Activated naive CD4-positive, alpha-beta T cell treated with anti-CD3 and anti-CD28 coated beads for 36 hours (primary cell): ENCODE results near the gene PRAMEF12. TPM values are rescaled to one million over a fixed set of nuclear protein-coding genes. Genes with fewer than 3 reads are reported as not detected.

ENCODE experiments used
- CTCF ChIA-PET: fragments of 350-600 bp; sonication (Branson Sonifier 250); formaldehyde crosslinking; loops from one replicate; lab custom pipeline; 2021; ENCODE audit warnings: antibody characterized with exemption; lab: Charles Lee
- DNase-seq: peaks from one replicate; pipeline ENCODE4 v3.0.0-alpha.2; 2020
- H3K27ac Mint-ChIP-seq: one replicate; pipeline ENCODE4 v1.8.0; 2021; ENCODE audit warnings: mild to moderate bottlenecking, mixed read lengths
- H3K27me3 Mint-ChIP-seq: one replicate; pipeline ENCODE4 v1.8.0; 2021; ENCODE audit warnings: low read depth, mixed read lengths
- H3K36me3 Mint-ChIP-seq: one replicate; pipeline ENCODE4 v1.8.0; 2021; ENCODE audit warnings: low read depth, mixed read lengths
- H3K4me1 Mint-ChIP-seq: one replicate; pipeline ENCODE4 v1.8.0; 2021; ENCODE audit warnings: low read depth, mixed read lengths
- H3K4me3 Mint-ChIP-seq: one replicate; pipeline ENCODE4 v1.8.0; 2021; ENCODE audit warnings: mild to moderate bottlenecking, moderate library complexity, mixed read lengths
- H3K9me3 Mint-ChIP-seq: one replicate; pipeline ENCODE4 v1.8.0; 2021; ENCODE audit warnings: mixed read lengths
- intact Hi-C: fragments of 100-400 bp; cut with micrococcal nuclease; formaldehyde crosslinking; loops from one replicate; pipeline ENCODE4 v1.15.1; 2023
- total RNA-seq, 2 experiments: library from RNA; stranded (reverse); gene quantifications; one replicate each; pipeline ENCODE4 v1.2.3, GENCODE V29; 2021

The PRAMEF12 gene
- total RNA-seq, 2 experiments from 2014 or later = not detected

DNA sequence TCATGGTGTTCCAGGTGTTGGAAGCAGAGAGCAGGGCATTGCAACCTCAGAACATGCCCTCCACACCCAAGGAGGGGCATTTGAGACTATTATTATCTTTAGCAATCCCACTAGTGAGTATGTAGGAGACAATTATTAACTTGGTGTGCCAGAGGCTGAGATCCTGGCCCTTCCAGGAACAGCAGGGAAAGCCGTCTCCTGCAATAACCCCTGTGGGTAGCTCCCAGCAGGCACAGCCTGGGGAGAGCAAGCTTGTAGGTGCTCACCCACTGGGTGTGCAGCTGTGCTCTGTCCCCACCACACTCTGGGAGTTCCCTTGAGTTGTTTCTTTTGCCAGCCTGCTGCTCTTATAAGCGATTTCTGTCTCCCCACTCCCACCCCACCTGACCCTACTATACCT, 17.3 kb upstream of the PRAMEF12 start:
- no peak for DNase-seq
- Mint-ChIP-seq H3K4me1 (no peaks in the 10 kb centered on the region), H3K9me3 (no peaks in the 10 kb centered on the region), H3K27ac (no peak overlapping the region), H3K4me3 (no peak overlapping the region), H3K27me3 (peaks cover 7% of the 10 kb centered on the region), H3K36me3 (no peaks in the 10 kb centered on the region)
- intact Hi-C loops = no loop called here
- CTCF ChIA-PET = no interaction called here

DNA sequence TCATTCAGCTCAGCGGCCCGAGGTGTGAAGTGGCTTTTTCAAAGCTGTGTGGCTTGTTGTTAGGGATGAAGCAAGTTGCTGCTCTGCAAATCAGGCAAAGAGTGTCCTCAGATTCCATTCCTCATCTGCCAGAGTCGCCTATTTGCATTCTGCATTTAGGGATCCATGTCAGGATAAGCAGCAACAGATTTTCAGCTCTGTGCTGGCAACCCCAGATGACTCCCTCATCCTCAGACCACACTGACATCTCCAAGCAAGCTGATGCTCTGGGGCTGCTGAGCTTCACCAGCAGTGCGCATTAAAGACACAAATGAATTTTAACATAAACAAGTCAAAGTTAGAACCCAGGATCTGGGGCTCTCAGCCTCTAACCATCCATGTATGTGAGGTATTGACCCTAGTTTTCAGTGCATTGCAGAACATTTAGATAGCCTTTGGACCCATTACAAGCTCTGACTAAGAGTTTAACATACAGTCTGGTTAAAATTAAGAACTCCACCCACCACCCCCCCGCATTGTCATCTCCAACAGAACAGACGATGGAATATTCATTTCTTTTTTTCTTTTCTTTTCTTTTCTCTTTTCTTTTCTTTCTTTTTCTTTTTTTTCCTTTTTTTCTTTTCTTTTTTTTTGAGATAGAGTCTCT, 16.6 kb upstream of the PRAMEF12 start:
- Mint-ChIP-seq H3K4me1 (no peaks in the 10 kb centered on the region), H3K27ac (no peak overlapping the region), H3K9me3 (no peaks in the 10 kb centered on the region), H3K27me3 (peaks cover 7% of the 10 kb centered on the region), H3K4me3 (no peak overlapping the region), H3K36me3 (no peaks in the 10 kb centered on the region)
- no peak for DNase-seq
- CTCF ChIA-PET = interaction anchor here (0.7 kb wide), 1 partner anchor 578 kb away, joined by 3 read pairs; no protein-coding TSS in a partner anchor
- intact Hi-C loops = no loop called here

DNA sequence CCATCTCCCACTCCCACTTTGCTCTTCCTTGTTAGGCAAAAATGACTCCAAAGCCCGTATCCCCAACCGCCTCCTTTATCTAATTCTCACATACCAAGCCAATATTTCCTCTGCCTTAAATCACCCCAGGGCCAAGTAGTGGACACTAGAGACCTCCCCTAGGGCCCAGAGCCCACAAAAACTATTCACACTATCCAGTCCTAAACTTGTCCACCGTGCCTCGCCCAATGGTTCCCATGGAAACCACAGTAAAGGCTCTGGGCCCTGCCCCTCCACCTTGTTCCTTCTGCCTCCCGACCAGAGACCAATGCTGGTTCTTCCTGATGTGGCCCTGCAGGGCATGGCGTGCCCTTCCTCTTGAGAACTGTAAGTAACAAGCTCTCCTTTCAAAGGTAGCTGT, 15.7 kb upstream of the PRAMEF12 start:
- H3K4me3 Mint-ChIP-seq = no peak overlapping the region
- CTCF ChIA-PET = no interaction called here
- no peak overlapping the region for H3K27ac Mint-ChIP-seq

DNA sequence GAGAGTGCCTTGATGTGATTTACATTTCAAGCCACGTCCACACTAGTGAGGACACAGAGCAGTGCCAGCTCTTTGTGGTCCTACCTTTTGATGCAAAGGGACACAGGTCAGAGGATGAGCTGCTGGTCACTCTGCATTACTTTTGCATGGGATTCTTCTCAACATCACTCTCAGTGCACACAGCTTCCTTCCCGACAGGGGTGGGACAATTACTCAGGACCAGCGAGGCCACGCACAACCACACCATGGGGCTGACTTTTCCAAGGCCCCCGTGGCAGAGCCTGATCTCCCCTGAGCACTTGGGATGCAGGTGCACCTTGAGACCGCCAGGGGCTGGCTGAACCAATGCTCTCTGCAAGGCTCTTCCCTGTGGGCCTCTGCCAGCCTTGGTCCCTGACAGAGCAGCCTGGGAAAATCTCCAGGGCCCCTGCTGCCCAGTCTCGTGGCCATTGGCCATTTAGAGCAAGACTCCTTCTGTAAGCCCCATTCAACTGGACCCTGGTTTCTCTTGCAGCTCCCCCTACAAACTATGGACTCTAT, 13.2 kb upstream of the PRAMEF12 start:
- no peaks in the 10 kb centered on the region for H3K36me3 Mint-ChIP-seq
- H3K4me3 Mint-ChIP-seq = no peak overlapping the region
- H3K9me3 Mint-ChIP-seq = no peaks in the 10 kb centered on the region
- no peaks in the 10 kb centered on the region for H3K4me1 Mint-ChIP-seq
- H3K27me3 Mint-ChIP-seq = peaks cover 7% of the 10 kb centered on the region
- intact Hi-C loops = no loop called here
- no peak overlapping the region for H3K27ac Mint-ChIP-seq
- no peak for DNase-seq
- CTCF ChIA-PET = no interaction called here

More for the DNA sequence above, 15.7 kb upstream of the PRAMEF12 start:
- Mint-ChIP-seq H3K9me3 (no peaks in the 10 kb centered on the region), H3K27me3 (peaks cover 7% of the 10 kb centered on the region), H3K36me3 (no peaks in the 10 kb centered on the region), H3K4me1 (no peaks in the 10 kb centered on the region)
- no peak for DNase-seq
- intact Hi-C loops = no loop called here

DNA sequence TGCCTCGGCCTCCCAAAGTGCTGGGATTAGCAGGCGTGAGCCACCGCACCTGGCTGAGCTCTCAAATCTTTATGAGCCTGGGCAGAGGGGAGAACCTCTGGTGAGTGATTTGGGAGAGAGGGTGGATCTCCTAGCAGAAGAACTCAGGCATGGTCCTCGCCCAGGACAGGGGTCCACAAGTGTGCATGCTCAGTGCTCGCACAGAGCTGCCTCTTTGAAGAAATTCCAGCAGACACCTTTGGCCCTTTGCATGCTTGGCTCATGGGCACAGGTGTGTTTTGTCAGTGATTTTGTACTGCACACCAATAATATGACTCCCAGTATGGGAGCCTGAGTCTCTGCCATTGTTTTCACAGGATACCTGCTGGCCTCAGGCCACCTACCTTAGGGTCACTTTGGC, 11.8 kb upstream of the PRAMEF12 start:
- Mint-ChIP-seq H3K4me1 (no peaks in the 10 kb centered on the region), H3K27me3 (peaks cover 7% of the 10 kb centered on the region), H3K4me3 (no peak overlapping the region), H3K9me3 (no peaks in the 10 kb centered on the region), H3K27ac (no peak overlapping the region), H3K36me3 (no peaks in the 10 kb centered on the region)
- CTCF ChIA-PET = no interaction called here
- intact Hi-C loops = no loop called here
- DNase-seq = no peak

DNA sequence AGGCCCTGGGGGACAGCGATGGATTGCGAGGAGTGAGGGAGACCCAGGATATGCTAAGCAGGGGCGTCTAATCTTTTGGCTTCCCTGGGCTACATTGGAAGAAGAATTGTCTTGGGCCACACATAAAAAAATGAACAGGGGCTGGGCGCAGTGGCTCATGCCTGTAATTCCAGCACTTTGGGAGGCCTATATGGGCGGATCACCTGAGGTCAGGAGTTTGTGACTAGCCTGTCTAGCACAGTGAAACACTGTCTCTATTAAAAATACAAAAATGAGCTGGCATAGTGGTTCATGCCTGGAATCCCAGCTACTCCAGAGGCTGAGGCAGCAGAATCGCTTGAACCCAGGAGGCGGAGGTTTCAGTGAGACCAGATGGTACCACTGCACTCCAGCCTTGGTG, 10.8 kb upstream of the PRAMEF12 start:
- H3K27me3 Mint-ChIP-seq = peaks cover 10% of the 10 kb centered on the region
- intact Hi-C loops = no loop called here
- H3K4me1 Mint-ChIP-seq = no peaks in the 10 kb centered on the region
- no peak overlapping the region for H3K4me3 Mint-ChIP-seq
- H3K36me3 Mint-ChIP-seq = no peaks in the 10 kb centered on the region
- no peak for DNase-seq
- H3K27ac Mint-ChIP-seq = no peak overlapping the region
- CTCF ChIA-PET = no interaction called here
- H3K9me3 Mint-ChIP-seq = no peaks in the 10 kb centered on the region

DNA sequence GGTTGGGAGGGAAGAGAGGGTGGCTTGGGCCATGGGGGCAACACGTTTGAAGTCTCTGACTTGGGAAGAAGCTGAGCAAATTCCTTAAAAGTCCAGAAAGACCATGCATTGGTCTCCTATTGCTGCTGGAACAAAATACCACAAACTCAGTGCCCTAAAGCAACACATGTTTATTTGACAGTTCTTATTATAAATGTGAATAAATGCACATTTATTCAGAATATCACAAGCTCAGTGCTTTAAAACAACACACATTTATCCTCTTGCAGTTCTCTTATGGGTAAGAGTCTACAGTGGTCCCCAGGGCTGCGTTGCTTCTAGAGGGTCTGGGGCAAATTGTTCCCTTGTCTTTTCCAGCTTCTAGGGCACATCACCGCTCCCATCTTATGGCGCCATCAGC, 10.1 kb upstream of the PRAMEF12 start:
- H3K4me3 Mint-ChIP-seq = no peak overlapping the region
- no peaks in the 10 kb centered on the region for H3K9me3 Mint-ChIP-seq
- DNase-seq = no peak
- intact Hi-C loops = no loop called here
- CTCF ChIA-PET = no interaction called here
- H3K4me1 Mint-ChIP-seq = no peaks in the 10 kb centered on the region
- no peaks in the 10 kb centered on the region for H3K36me3 Mint-ChIP-seq
- no peak overlapping the region for H3K27ac Mint-ChIP-seq
- peaks cover 14% of the 10 kb centered on the region for H3K27me3 Mint-ChIP-seq

DNA sequence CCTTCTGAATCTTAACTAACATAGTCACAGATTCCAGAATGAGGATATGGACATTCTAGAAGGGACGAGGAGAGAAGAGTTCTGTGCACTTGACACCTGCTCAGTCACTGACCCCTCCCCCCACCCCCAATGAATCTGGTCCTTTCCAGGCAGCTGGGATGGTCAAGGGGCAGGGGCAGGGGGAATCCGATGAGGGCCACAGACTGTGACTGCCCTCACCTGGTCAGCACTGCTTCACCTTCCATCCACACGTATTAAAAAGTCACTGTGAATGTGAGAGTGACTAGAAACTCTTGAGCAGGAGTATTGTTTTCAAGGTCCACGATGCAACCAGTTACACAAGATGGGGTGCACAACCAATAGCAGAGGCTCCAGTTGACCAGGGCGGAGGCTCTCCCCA, 9.5 kb upstream of the PRAMEF12 start:
- no peak for DNase-seq
- Mint-ChIP-seq H3K9me3 (no peaks in the 10 kb centered on the region), H3K27me3 (peaks cover 14% of the 10 kb centered on the region), H3K4me1 (no peaks in the 10 kb centered on the region), H3K36me3 (no peaks in the 10 kb centered on the region), H3K27ac (no peak overlapping the region), H3K4me3 (no peak overlapping the region)
- CTCF ChIA-PET = no interaction called here
- intact Hi-C loops = no loop called here

DNA sequence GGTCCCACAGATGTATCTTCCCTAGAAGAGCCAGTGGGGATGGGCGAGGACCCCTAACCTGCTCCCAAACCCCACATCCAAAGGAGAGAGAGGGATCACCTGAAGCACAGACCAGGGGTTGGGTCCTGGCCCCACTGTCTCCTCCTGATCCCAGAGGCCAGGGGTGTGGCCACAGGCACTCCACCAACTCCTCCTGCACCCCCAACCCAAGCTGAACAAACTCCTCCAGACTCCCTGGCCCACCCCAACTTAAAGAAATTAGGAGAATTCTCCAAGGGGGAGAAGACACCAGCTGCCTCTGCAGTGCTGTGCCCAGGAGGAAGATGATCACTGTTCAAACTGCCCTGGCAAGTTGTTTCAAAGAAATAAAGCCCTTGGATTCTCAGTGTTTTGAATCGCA, 4.5 kb upstream of the PRAMEF12 start:
- Mint-ChIP-seq H3K27ac (no peak overlapping the region), H3K9me3 (no peaks in the 10 kb centered on the region), H3K36me3 (no peaks in the 10 kb centered on the region), H3K27me3 (peaks cover 30% of the 10 kb centered on the region), H3K4me1 (no peaks in the 10 kb centered on the region), H3K4me3 (no peak overlapping the region)
- DNase-seq = no peak
- CTCF ChIA-PET = no interaction called here
- intact Hi-C loops = no loop called here

DNA sequence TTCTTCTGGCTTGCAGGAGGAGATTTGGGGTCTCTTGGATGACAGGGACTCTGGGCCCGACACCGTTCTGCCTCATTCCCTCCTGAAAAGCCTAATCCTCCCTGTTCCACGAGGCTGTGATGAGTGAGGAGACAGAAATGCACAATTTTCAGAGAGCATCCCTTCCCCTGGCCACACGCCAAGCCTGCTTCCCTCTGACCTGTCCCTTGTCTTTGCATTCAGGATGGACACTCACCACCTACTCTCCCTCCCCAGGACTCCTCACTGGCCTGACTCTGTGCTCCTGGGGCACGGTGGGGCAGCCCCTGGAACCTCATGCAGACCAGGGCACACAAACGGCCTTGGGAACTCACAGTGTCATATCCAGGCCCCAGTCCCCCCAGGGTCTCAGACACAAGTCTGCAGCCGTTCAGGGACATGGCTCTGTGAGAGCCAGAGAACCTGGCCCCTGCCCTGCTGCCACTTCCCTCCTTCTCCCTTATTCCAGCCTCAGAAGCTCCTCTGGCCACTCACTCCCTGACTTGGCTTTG, 3.5 kb upstream of the PRAMEF12 start:
- peaks cover 30% of the 10 kb centered on the region for H3K27me3 Mint-ChIP-seq
- no peaks in the 10 kb centered on the region for H3K4me1 Mint-ChIP-seq
- CTCF ChIA-PET = no interaction called here
- no peaks in the 10 kb centered on the region for H3K36me3 Mint-ChIP-seq
- H3K27ac Mint-ChIP-seq = no peak overlapping the region
- no peak for DNase-seq
- intact Hi-C loops = no loop called here
- H3K9me3 Mint-ChIP-seq = no peaks in the 10 kb centered on the region
- no peak overlapping the region for H3K4me3 Mint-ChIP-seq

DNA sequence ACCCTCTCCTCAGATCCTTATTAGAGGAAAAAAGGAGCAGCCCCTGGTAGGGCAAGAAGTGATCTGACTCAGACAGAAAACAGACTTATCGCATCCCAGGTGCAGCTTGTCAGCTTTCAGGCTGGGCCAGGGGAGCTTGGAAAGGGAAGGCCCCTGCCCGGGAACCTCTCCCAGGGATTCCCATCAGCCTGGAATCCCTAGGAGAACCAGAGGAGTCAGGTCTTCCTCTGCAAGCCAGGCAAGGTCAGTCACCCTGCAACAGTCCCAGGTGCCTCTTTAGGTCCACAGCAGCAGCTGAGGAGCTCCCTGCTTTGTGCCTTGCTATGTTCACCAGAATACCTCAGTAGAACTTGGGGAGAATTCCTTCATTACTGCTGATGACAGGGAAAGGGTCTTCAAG, 2.9 kb upstream of the PRAMEF12 start:
- no peaks in the 10 kb centered on the region for H3K4me1 Mint-ChIP-seq
- no peak overlapping the region for H3K4me3 Mint-ChIP-seq
- intact Hi-C loops = no loop called here
- H3K27me3 Mint-ChIP-seq = peaks cover 30% of the 10 kb centered on the region
- no peak overlapping the region for H3K27ac Mint-ChIP-seq
- CTCF ChIA-PET = no interaction called here
- H3K36me3 Mint-ChIP-seq = no peaks in the 10 kb centered on the region
- no peak for DNase-seq
- no peaks in the 10 kb centered on the region for H3K9me3 Mint-ChIP-seq

DNA sequence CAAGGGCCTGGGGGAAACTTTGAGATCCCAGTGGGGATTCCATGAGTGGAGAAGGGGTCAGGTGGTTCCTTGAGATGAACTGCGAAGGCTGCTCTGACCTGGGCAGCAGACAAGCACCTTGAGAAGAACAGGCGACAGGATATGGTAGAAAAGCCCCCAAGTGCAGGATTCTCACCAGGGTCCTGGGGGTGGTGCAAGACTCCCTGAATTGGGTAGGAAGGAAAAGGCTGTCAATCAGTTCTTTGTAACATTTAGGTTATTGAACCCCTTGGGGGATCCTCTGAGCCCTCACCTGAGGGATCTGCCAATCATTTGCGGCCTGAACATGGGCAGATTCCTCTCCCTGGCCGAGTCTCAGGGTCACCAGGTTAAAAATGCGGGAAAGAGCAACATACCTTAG, 2.4 kb upstream of the PRAMEF12 start:
- Mint-ChIP-seq H3K27me3 (peaks cover 30% of the 10 kb centered on the region), H3K27ac (no peak overlapping the region), H3K9me3 (no peaks in the 10 kb centered on the region), H3K4me1 (no peaks in the 10 kb centered on the region), H3K36me3 (no peaks in the 10 kb centered on the region), H3K4me3 (no peak overlapping the region)
- intact Hi-C loops = no loop called here
- CTCF ChIA-PET = no interaction called here
- DNase-seq = no peak

DNA sequence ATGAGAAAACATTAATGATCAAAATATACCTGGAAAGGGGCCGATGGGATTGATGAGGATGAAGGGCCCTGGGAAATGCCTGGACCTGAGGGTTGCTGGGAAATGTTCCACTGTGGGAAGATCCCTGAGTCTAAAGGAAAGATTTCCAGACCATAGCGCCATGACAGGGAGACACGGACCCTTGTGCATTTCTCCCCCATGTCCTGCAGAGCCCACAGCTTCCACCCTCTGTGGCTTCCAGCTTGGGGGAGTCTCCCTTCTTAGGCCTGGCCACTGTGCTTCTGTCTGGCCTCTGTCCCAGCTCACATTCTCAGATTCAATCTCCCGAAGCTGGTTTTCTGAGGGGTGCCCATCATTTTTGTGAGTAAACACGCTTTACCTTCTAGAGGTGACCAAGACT, 1.0 kb upstream of the PRAMEF12 start:
- DNase-seq = no peak
- H3K9me3 Mint-ChIP-seq = no peaks in the 10 kb centered on the region
- no peak overlapping the region for H3K4me3 Mint-ChIP-seq
- peaks cover 31% of the 10 kb centered on the region for H3K27me3 Mint-ChIP-seq
- no peaks in the 10 kb centered on the region for H3K4me1 Mint-ChIP-seq
- intact Hi-C loops = no loop called here
- H3K36me3 Mint-ChIP-seq = no peaks in the 10 kb centered on the region
- CTCF ChIA-PET = no interaction called here
- no peak overlapping the region for H3K27ac Mint-ChIP-seq
